Kidney (tissue), 14 donors: Measurements from ENCODE around the gene NKAIN2. TPM values are rescaled to one million over a fixed set of nuclear protein-coding genes. Genes with fewer than 3 reads are reported as not detected.

ENCODE experiments used
- DNase-seq, 5 donors: peaks; one replicate each; pipeline ENCODE4 v3.0.0-alpha.2; 2013 to 2020
- FAIRE-seq: peaks from 2 replicates; lab custom pipeline; 2012; peaks lifted over from hg19 to GRCh38; lab: Jason Lieb, UNC
- H3K27ac ChIP-seq, 2 donors: one replicate each; pipeline ENCODE4 v1.7.0; 2013; ENCODE audit warnings: low read depth in 2 of 2, low read length in 2 of 2, inconsistent platforms in 1 of 2
- H3K27me3 ChIP-seq: one replicate; pipeline ENCODE4 v1.7.1; 2013; ENCODE audit warnings: low read length, inconsistent platforms; ENCODE audit not compliant: control insufficient read depth, insufficient read depth
- H3K36me3 ChIP-seq, 3 donors: one replicate each; pipeline versions ENCODE4 v1.7.0 to v1.7.1; 2013; ENCODE audit warnings: low read length in 3 of 3, control low read depth in 1 of 3, inconsistent platforms in 1 of 3; ENCODE audit not compliant: insufficient read depth in 3 of 3, control insufficient read depth in 2 of 3
- H3K4me1 ChIP-seq, 3 donors: one replicate each; pipeline versions ENCODE4 v1.7.0 to v1.7.1; 2013; ENCODE audit warnings: low read length in 3 of 3, inconsistent platforms in 1 of 3, low read depth in 1 of 3; ENCODE audit not compliant: control insufficient read depth in 2 of 3, insufficient read depth in 2 of 3
- H3K4me3 ChIP-seq, 3 donors: one replicate each; pipeline versions ENCODE4 v1.7.0 to v1.8.1; 2013; ENCODE audit warnings: low read length in 3 of 3, control low read depth in 1 of 3, inconsistent platforms in 1 of 3
- H3K9ac ChIP-seq, 3 donors: one replicate each; pipeline versions ENCODE4 v1.7.0 to v1.7.1; 2013; ENCODE audit warnings: low read length in 3 of 3, control low read depth in 1 of 3, inconsistent platforms in 1 of 3
- H3K9me3 ChIP-seq, 3 donors: one replicate each; pipeline versions ENCODE4 v1.7.0 to v1.7.1; 2013; ENCODE audit warnings: low read length in 3 of 3, control low read depth in 1 of 3, inconsistent platforms in 1 of 3; ENCODE audit not compliant: control insufficient read depth in 2 of 3, insufficient read depth in 1 of 3
- CTCF ChIP-seq: IDR thresholded peaks from 3 replicates; pipeline ENCODE4 v1.5.1; 2012; ENCODE audit warnings: mild to moderate bottlenecking, moderate library complexity, borderline replicate concordance; ENCODE audit not compliant: insufficient read depth; ENCODE audit errors: extremely low read depth
- intact Hi-C: fragments of 100-400 bp; cut with DNase I; formaldehyde crosslinking; loops from one replicate; pipeline ENCODE4 v1.11.1; 2022
- polyA plus RNA-seq: library from polyadenylated mRNA; stranded (reverse); fragments of 350-450 nt; fragmentation: Illumina TruSeq; extraction: RNeasy Lipid Tissue Mini Kit (QIAGEN cat#74804); gene quantifications from one replicate; pipeline ENCODE4 v1.2.3, GENCODE V29; 2014; ENCODE audit warnings: low read depth, low replicate concordance; ENCODE audit not compliant: insufficient read depth
- total RNA-seq: library from RNA; stranded (reverse); fragmentation: NEBNext Ultra II Directional; extraction: Animal tissue kit (Norgen Biotek cat#: 25700); gene quantifications from one replicate; pipeline ENCODE4 v1.2.1, GENCODE V29; 2021
- donor health status: control.
- donor health status: control.
- donor health status: control.
- donor health status: control.
- donor health status: control.
- donor health status: DM: yes; HTN: yes; CAD: no.
- donor health status: Normal renal cell carcinoma (clear cell type).

The NKAIN2 gene
- total and polyA plus RNA-seq, 2 donors from 2014 or later, result 0.39 to 1.8 TPM

- TF ChIP-seq CTCF, result no peak
- intact Hi-C loops, result no loop called here
- H3K4me1 ChIP-seq, result no peaks in the 10 kb centered on the region
- H3K4me3 ChIP-seq, result no peak overlapping the region
- H3K36me3 ChIP-seq, result no peaks in the 10 kb centered on the region
- no peak overlapping the region for H3K27ac ChIP-seq
- H3K27me3 ChIP-seq, result no peaks in the 10 kb centered on the region
- no peak overlapping the region for H3K9ac ChIP-seq
- FAIRE-seq, result no peak
- H3K9me3 ChIP-seq, result no peaks in the 10 kb centered on the region
- DNase-seq, result no peak
These were observed 995.4 kb downstream of the NKAIN2 start for GRCh38 chr6:124798942-124799496.

- FAIRE-seq (no peak), DNase-seq (no peak)
- Histone ChIP-seq H3K36me3 (no peaks in the 10 kb centered on the region), H3K9ac (no peak overlapping the region), H3K4me3 (no peak overlapping the region), H3K4me1 (no peaks in the 10 kb centered on the region), H3K27ac (no peak overlapping the region), H3K27me3 (no peaks in the 10 kb centered on the region), H3K9me3 (no peaks in the 10 kb centered on the region)
- TF ChIP-seq CTCF, result no peak
- intact Hi-C loops, result no loop called here
These were observed 996.0 kb downstream of the NKAIN2 start for GRCh38 chr6:124799638-124800037.

GRCh38 chr6:124800222-124800621, 996.6 kb downstream of the NKAIN2 start:
- Histone ChIP-seq H3K9ac (no peak overlapping the region), H3K36me3 (no peaks in the 10 kb centered on the region), H3K4me1 (no peaks in the 10 kb centered on the region), H3K9me3 (no peaks in the 10 kb centered on the region), H3K27ac (no peak overlapping the region), H3K27me3 (no peaks in the 10 kb centered on the region), H3K4me3 (no peak overlapping the region)
- DNase-seq (peak in 1 of 5 donors; percentile 9), FAIRE-seq (no peak)
- TF ChIP-seq CTCF, result no peak
- intact Hi-C loops, result no loop called here

- no peak for FAIRE-seq
These were observed 1008.4 kb downstream of the NKAIN2 start for GRCh38 chr6:124812067-124812466.

More at GRCh38 chr6:124812067-124812466, 1008.4 kb downstream of the NKAIN2 start:
- no peak for TF ChIP-seq CTCF
- H3K9ac ChIP-seq, result no peak overlapping the region
- no peaks in the 10 kb centered on the region for H3K36me3 ChIP-seq
- no peaks in the 10 kb centered on the region for H3K27me3 ChIP-seq
- no peaks in the 10 kb centered on the region for H3K4me1 ChIP-seq
- H3K4me3 ChIP-seq, result no peak overlapping the region
- H3K9me3 ChIP-seq, result no peaks in the 10 kb centered on the region
- H3K27ac ChIP-seq, result no peak overlapping the region
- no peak for DNase-seq
- intact Hi-C loops, result no loop called here
